Caco-2 (cell line): ENCODE data around the gene TNS3. TPM values are rescaled to one million over a fixed set of nuclear protein-coding genes. Genes with fewer than 3 reads are reported as not detected.

ENCODE experiments used
- BruUV-seq: library from RNA; stranded (reverse); fragments of 400-500 nt; replicated peaks from 2 replicates; lab custom pipeline; 2021; lab: Mats Ljungman, UMichigan
- CTCF ChIA-PET: fragments of 300-600 bp; sonication (Branson Sonifier 250); formaldehyde crosslinking; loops from one replicate; lab custom pipeline; 2022; ENCODE audit warnings: antibody characterized with exemption; lab: Charles Lee
- POLR2A ChIA-PET: fragments of 300-600 bp; sonication (Branson Sonifier 250); formaldehyde crosslinking; loops from one replicate; lab custom pipeline; 2022; ENCODE audit warnings: antibody characterized with exemption; lab: Charles Lee
- DNase-seq, 2 experiments: peaks; one replicate each; pipeline versions ENCODE4 v3.0.0 to v3.0.0-alpha.2; 2020 to 2022
- H3K27me3 ChIP-seq: replicated peaks from 2 replicates; pipeline ENCODE4 v1.6.0; 2011; ENCODE audit warnings: low read length; ENCODE audit not compliant: control insufficient read depth, insufficient read depth
- H3K36me3 ChIP-seq: 2 replicates; pipeline ENCODE4 v1.5.1; 2011; ENCODE audit warnings: low read length; ENCODE audit not compliant: control insufficient read depth, insufficient read depth
- H3K4me1 ChIP-seq: fragments of 250-450 bp; sonication (Bioruptor Pico); 2 replicates; pipeline ENCODE4 v1.5.1; 2020; ENCODE audit warnings: mild to moderate bottlenecking
- H3K4me3 ChIP-seq: 2 replicates; pipeline ENCODE4 v1.5.1; 2011; ENCODE audit warnings: low read depth, mild to moderate bottlenecking, control low read depth, low read length
- H3K9me3 ChIP-seq: fragments of 250-450 bp; sonication (Bioruptor Pico); 2 replicates; pipeline ENCODE4 v1.5.1; 2020; ENCODE audit warnings: mild to moderate bottlenecking, moderate library complexity
- H3K27ac Mint-ChIP-seq: one replicate; pipeline ENCODE4 v1.8.0; 2022; ENCODE audit warnings: mixed read lengths; ENCODE audit not compliant: unreplicated experiment
- H3K27me3 Mint-ChIP-seq: one replicate; pipeline ENCODE4 v1.8.0; 2022; ENCODE audit warnings: mixed read lengths; ENCODE audit not compliant: insufficient read depth, unreplicated experiment
- H3K36me3 Mint-ChIP-seq: one replicate; pipeline ENCODE4 v1.8.0; 2022; ENCODE audit warnings: mild to moderate bottlenecking, mixed read lengths; ENCODE audit not compliant: insufficient read depth, unreplicated experiment
- H3K4me1 Mint-ChIP-seq: one replicate; pipeline ENCODE4 v1.8.0; 2022; ENCODE audit warnings: low read depth, mixed read lengths; ENCODE audit not compliant: unreplicated experiment
- H3K4me3 Mint-ChIP-seq: one replicate; pipeline ENCODE4 v1.8.0; 2022; ENCODE audit warnings: mild to moderate bottlenecking, moderate library complexity, mixed read lengths; ENCODE audit not compliant: unreplicated experiment
- H3K9me3 Mint-ChIP-seq: one replicate; pipeline ENCODE4 v1.8.0; 2022; ENCODE audit warnings: mixed read lengths; ENCODE audit not compliant: unreplicated experiment
- intact Hi-C: fragments of 100-400 bp; cut with micrococcal nuclease; formaldehyde crosslinking; loops from one replicate; pipeline ENCODE4 v1.10.0; 2022; ENCODE audit not compliant: unreplicated experiment
- total RNA-seq: library from RNA; stranded (reverse); gene quantifications from 2 replicates; pipeline ENCODE4 v1.2.3, GENCODE V29; 2022
- TF ChIP-seq, protein P1 (sequence below), 2 experiments: fragments of 200-600 bp in 1 of 2; IDR thresholded peaks; 1 replicate in 1 of 2; 2 replicates in 1 of 2; pipeline versions ENCODE4 v1.5.1 to v1.8.0; 2011 to 2022; ENCODE audit warnings: antibody characterized with exemption in 1 of 2, control low read depth in 1 of 2, inconsistent platforms in 1 of 2, low read depth in 1 of 2, low read length in 1 of 2, mild to moderate bottlenecking in 1 of 2, moderate library complexity in 1 of 2; ENCODE audit not compliant: insufficient read depth in 1 of 2, severe bottlenecking in 1 of 2, unreplicated experiment in 1 of 2

TNS3 gene
- total RNA-seq, 1 experiment from 2014 or later, result 263 TPM

DNA sequence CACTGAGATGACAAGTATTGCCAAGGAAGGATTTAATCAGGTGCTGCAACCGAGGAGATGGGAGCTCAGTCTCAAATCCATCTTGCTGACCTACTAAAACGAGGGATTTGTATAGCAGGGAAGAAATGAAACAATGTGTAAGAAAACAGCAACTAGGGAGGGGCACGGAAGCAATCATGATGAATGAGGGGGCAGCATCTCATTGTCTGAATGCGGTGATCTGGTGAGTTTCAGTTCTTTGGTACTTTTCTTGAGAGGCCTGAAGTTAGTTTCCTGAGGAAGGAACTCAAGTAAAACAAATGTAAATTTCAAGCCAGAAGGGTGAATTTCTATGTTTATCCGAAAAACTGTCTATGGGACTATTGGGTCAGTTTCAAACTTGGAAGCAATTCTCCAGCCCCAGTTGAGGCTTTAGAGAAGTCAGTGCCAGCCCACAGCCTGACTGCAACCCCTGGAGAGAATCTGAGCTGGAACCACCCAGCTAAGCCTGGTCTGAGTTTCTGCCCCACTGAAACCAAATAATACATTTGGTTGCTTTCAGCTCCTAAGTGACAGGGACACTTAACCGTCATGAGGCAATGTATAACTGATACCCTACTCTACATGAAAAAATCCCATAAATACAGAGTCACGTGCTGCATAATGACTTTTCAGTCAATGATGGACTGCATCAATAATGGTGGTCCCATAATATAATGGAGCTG lies 45.8 kb upstream of the TNS3 start:
- Mint-ChIP-seq H3K27me3 (no peaks in the 10 kb centered on the region), H3K9me3 (no peaks in the 10 kb centered on the region), H3K4me3 (no peak overlapping the region), H3K27ac (no peak overlapping the region), H3K4me1 (peaks cover 24% of the 10 kb centered on the region), H3K36me3 (peaks cover 5% of the 10 kb centered on the region)
- DNase-seq, result no peak
- CTCF ChIA-PET, result no interaction called here
- Histone ChIP-seq H3K4me3 (no peak overlapping the region), H3K36me3 (no peaks in the 10 kb centered on the region), H3K9me3 (no peaks in the 10 kb centered on the region), H3K27me3 (no peaks in the 10 kb centered on the region), H3K4me1 (peaks cover 37% of the 10 kb centered on the region)
- no TSS peak for BruUV-seq
- POLR2A ChIA-PET, result no interaction called here
- intact Hi-C loops, result no loop called here
- TF ChIP-seq, protein P1, sequence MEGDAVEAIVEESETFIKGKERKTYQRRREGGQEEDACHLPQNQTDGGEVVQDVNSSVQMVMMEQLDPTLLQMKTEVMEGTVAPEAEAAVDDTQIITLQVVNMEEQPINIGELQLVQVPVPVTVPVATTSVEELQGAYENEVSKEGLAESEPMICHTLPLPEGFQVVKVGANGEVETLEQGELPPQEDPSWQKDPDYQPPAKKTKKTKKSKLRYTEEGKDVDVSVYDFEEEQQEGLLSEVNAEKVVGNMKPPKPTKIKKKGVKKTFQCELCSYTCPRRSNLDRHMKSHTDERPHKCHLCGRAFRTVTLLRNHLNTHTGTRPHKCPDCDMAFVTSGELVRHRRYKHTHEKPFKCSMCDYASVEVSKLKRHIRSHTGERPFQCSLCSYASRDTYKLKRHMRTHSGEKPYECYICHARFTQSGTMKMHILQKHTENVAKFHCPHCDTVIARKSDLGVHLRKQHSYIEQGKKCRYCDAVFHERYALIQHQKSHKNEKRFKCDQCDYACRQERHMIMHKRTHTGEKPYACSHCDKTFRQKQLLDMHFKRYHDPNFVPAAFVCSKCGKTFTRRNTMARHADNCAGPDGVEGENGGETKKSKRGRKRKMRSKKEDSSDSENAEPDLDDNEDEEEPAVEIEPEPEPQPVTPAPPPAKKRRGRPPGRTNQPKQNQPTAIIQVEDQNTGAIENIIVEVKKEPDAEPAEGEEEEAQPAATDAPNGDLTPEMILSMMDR (IDR thresholded peaks at IDR 0.05; ENCODE audit: insufficient read depth in 1 of 2, low read depth in 1 of 2, low read length in 1 of 2, severe bottlenecking in 1 of 2, unreplicated experiment in 1 of 2), result no peak

DNA sequence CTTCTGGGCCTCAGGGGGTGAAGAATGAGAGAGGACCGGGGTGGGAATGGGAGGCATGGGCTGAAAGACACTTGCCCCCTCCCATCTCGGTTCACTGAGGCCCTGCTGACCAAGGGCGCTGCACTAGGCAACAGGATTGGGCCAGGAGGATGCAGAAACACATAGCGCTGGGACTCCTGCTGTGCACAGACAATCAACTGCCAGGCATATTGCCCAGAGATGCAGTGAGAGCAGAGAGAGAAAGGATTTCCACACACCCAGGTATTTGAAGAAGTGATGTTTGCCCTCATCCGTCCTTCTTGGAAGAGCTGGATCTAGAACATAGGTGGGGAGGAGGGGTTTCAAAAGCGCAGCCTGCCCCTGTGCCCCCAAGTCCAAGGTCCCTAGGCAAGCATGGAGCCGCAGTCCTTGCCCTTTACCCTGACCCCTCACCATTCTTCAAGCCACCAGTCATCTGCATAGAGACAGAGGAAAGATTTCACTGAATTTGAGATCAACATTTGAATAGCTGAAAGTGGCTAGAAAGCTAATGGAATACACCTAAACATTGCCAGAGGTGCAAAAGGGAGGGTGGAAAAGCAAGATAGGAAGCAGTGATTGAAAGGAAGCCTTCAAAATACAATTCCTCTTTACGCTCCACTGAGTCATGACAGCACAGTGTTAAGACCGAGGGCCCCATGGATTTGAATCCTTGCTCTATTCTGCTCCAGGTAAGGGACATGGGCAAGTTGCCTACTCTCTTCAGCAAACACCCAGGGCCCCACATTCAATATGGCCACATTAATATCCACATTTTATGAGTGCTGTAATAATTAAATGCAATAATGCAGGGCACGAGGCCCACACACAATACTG lies 44.2 kb upstream of the TNS3 start:
- no peaks in the 10 kb centered on the region for H3K27me3 Mint-ChIP-seq
- Histone ChIP-seq H3K9me3 (no peaks in the 10 kb centered on the region), H3K4me3 (no peak overlapping the region), H3K27me3 (no peaks in the 10 kb centered on the region), H3K4me1 (peaks cover 47% of the 10 kb centered on the region), H3K36me3 (no peaks in the 10 kb centered on the region)
- intact Hi-C loops, result no loop called here
- TF ChIP-seq, protein P1 (IDR thresholded peaks at IDR 0.05; ENCODE audit: insufficient read depth in 1 of 2, low read depth in 1 of 2, low read length in 1 of 2, severe bottlenecking in 1 of 2, unreplicated experiment in 1 of 2), result no peak
- peaks cover 28% of the 10 kb centered on the region for H3K4me1 Mint-ChIP-seq
- H3K9me3 Mint-ChIP-seq, result no peaks in the 10 kb centered on the region
- H3K27ac Mint-ChIP-seq, result peak overlapping the region; percentile 77
- POLR2A ChIA-PET, result no interaction called here
- BruUV-seq, result no TSS peak
- CTCF ChIA-PET, result no interaction called here
- no peak overlapping the region for H3K4me3 Mint-ChIP-seq
- peaks cover 5% of the 10 kb centered on the region for H3K36me3 Mint-ChIP-seq
- DNase-seq, result no peak

DNA sequence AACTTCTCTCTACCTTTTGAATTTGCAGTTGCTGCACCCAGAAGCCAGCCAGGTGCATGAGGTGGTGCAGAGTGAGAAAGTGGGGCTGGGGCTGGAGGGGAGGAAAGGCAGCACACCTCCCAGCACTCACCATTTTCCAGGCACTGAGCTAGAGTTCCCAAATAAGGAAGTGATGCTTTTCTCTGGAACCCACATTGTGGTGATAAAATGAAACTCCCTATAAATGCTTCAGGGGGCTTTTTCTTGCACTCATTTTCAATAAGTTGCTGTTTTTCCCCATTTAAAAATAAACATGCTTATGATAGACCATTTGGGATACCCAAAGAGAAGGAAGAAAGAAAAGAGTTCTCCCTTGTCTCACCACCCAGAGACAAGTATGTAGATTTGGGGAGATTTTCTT lies 42.8 kb upstream of the TNS3 start:
- TF ChIP-seq, protein P1 (IDR thresholded peaks at IDR 0.05; ENCODE audit: insufficient read depth in 1 of 2, low read depth in 1 of 2, low read length in 1 of 2, severe bottlenecking in 1 of 2, unreplicated experiment in 1 of 2), result no peak
- intact Hi-C loops, result loop anchor here (5.0 kb wide), 1 partner anchor 47 kb away; no protein-coding TSS in a partner anchor
- Histone ChIP-seq H3K4me3 (no peak overlapping the region), H3K27me3 (no peaks in the 10 kb centered on the region), H3K9me3 (no peaks in the 10 kb centered on the region), H3K4me1 (peaks cover 57% of the 10 kb centered on the region), H3K36me3 (no peaks in the 10 kb centered on the region)
- Mint-ChIP-seq H3K27me3 (no peaks in the 10 kb centered on the region), H3K27ac (peak overlapping the region; percentile 77), H3K36me3 (peaks cover 5% of the 10 kb centered on the region), H3K4me3 (no peak overlapping the region), H3K4me1 (peaks cover 37% of the 10 kb centered on the region), H3K9me3 (no peaks in the 10 kb centered on the region)
- no TSS peak for BruUV-seq
- ChIA-PET CTCF (no interaction called here), POLR2A (no interaction called here)
- no peak for DNase-seq
